GM12874 (cell line): ENCODE measurements around the gene CCNY.

Source experiments
- TF ChIP-seq, protein P1 (sequence below): IDR thresholded peaks from 2 replicates; pipeline ENCODE4 v1.5.1; 2011; ENCODE audit warnings: low read depth, mild to moderate bottlenecking, control low read depth, low read length, moderate library complexity; ENCODE audit not compliant: insufficient read depth

The CCNY gene

DNA sequence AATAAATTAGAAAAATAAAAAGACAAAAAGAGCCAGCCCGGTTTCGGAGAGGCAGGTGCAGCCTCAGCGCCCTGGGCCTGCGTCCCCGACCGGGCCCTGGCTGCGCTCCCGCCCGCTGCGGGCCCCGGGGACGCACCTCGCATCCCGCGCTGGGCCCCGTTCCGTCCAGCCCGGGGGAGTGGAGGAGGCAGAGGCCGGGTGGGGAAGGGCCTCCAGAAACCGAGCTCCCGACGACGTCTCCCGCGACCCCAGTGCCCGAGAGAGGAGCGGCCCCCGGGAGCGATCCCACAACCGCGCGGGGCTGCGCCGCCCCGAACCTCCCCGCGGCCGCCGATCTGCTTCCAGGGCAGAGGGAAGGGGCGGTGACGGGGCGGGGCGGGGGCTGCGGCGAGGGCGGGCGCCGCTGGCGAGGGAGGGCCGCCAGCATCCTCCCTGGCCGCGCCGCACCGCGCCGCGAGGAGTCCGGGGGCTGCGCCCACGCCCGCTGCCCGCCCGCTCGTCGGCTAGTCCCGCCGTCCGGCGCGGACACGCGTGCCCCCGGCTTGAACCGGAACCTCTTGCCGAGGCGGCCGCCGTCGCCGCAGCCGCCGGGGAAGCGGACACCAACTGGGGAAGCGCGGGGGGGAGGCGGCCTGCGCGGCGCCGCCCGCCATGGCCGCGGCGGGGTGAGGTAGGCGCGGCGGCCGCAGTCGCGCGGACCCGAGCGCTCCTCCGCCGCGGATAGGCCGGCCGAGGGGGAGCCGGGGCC lies at the start of gene CCNY:
Gene CCNY, plus strand, starts transcription at position 426 of the 748 bp plus-strand sequence. CDS start 545 bp downstream, outside the sequence.
- TF ChIP-seq, protein P1, sequence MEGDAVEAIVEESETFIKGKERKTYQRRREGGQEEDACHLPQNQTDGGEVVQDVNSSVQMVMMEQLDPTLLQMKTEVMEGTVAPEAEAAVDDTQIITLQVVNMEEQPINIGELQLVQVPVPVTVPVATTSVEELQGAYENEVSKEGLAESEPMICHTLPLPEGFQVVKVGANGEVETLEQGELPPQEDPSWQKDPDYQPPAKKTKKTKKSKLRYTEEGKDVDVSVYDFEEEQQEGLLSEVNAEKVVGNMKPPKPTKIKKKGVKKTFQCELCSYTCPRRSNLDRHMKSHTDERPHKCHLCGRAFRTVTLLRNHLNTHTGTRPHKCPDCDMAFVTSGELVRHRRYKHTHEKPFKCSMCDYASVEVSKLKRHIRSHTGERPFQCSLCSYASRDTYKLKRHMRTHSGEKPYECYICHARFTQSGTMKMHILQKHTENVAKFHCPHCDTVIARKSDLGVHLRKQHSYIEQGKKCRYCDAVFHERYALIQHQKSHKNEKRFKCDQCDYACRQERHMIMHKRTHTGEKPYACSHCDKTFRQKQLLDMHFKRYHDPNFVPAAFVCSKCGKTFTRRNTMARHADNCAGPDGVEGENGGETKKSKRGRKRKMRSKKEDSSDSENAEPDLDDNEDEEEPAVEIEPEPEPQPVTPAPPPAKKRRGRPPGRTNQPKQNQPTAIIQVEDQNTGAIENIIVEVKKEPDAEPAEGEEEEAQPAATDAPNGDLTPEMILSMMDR = no peak

GRCh38 chr10:35289198-35289597 lies 47.1 kb upstream of the CCNY start:
- TF ChIP-seq, protein P1 = no peak

GRCh38 chr10:35294506-35294905 lies 41.8 kb upstream of the CCNY start:
- TF ChIP-seq, protein P1 = no peak

DNA sequence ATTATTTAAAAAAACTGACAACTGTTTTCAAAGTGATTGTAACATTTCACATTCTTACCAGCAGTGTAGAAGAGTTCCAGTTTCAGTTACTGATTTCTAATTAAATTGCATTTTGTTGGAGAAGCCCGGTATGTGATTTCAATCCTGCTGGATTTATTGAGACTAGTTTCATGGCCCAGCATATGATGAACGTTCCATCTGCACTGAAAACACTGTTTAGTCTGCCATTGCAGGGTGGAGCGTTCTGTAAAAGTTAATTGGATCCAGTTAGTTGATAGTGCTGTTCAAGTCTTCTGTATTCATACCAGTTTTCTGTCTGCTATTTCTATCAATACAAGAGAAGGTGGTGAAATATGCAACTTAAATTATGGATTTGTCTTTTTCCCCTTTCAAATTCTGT lies 37.3 kb upstream of the CCNY start:
- TF ChIP-seq, protein P1 = no peak

DNA sequence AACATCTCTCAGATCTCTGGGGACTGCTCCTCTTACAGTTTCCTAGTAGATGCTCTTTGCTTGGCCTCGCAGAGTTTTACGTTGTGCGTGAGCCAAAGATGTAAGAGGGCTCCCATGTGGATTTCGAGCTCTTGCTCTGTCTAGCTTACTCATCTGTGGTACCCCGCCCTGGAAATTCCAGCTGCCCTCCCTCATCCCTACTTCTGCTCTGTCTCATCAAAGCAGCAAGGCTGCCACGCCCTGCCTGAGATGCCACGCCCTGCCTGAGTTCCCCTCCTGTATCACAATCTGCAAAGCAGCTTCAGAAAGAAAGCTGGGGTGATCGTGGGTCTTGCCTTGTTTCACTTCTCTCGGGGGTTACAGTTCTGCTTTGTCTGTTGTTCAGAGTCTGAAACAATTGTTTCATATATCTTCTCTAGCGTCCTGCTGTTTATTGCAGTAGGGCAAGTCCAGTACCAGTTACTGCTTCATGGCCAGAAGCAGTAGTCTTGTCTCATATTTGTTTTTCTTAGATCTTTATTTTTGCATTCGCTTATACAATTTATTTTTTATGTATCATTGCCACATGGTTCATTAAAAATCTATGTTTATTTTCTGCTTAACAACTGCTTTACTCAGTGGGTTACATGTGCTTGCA lies 36.1 kb upstream of the CCNY start:
- TF ChIP-seq, protein P1 = no peak

DNA sequence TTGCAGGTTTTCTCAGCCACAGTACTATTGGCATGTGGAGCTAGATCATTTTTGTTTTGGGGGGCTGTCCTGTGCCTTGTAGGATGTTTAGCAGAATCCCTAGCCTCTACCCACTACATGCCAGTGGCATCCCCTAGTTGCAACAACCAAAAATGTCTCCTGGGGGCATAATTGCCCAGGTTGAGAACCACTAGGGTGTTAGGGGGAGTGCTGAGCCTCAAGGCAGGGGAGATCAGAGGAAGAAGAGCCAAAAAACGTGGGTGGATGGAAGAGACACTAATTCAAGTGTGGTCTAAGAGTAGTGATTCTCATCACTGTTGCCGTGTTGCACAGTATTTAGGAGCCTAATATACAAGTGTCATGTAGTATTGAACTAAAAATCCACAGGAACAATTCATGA lies 31.7 kb upstream of the CCNY start:
- TF ChIP-seq, protein P1 = no peak

GRCh38 chr10:35306852-35307251 lies 29.5 kb upstream of the CCNY start:
- TF ChIP-seq, protein P1 = no peak
